GM19238 (cell line): Measurements from ENCODE around the gene PROCA1.

Source experiments
- DNase-seq: peaks from one replicate; pipeline ENCODE4 v3.0.0; 2011; ENCODE audit warnings: low spot score; ENCODE audit not compliant: insufficient read length

PROCA1 gene

GRCh38 chr17:28710861-28711722 lies 596 bp downstream of the PROCA1 start:
- peak; percentile 93 for DNase-seq

DNA sequence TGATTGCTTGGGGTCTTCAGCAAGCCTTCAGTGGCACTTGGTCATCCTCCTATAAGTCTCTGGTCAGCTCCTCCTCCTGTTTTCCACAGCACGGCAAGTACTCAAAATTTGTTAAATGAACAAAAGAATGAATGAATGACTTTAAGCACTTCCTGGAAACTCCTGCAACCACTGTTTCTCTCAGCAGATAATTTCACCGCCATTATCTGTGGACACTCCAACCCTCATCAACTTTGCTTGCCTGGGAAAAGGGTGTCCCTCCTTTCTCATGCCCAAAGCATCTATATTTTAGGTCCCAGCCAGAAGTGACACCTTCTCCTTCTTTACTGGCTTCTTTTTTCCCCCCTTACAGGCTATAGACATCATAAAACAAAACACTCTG lies 4.4 kb downstream of the PROCA1 start:
- DNase-seq, result no peak

DNA sequence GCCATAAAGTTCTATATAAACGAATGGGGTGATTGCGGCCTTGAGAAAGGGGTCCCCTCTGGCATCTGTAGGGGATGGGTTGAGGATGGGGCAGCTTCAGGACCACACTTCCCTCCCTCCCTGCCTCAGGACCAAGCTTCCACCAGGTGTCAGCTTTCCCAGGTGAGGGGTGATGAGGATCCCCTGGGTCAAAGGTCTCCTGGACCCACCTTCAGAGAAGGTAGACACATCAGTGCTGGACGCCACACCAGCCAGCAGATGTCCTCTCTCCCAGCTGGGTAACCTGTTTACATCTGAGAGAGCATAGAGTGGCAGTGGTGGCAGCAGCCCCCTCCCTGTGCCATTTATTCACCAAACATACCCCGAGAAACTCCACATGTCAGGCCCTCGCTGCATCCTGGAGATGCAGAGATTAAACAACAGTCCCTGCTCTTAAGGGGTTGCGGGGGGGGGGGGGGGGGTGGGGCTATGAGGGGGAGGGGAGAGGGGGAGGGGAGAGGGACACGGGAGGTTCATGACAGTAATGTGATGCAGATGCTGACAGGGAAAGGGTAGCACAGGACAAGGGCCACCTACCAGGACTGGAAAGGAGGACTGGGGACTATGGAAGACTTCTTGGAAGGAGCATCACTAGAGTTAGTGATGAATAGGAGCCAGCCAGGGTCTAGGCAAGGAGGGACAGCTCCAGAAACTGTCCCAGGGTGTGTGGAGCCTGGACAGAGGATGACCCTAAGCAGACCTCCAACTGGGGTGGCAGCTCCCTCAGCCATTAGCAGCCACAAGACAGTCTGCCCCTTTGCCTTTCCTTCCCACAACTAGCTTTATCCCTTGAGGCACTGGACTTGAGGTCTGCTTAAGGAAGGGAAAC lies 5.0 kb downstream of the PROCA1 start:
- no peak for DNase-seq

GRCh38 chr17:28705728-28706334 lies 5.9 kb downstream of the PROCA1 start:
- no peak for DNase-seq

GRCh38 chr17:28705074-28705659 lies 6.5 kb downstream of the PROCA1 start:
- DNase-seq, result no peak

DNA sequence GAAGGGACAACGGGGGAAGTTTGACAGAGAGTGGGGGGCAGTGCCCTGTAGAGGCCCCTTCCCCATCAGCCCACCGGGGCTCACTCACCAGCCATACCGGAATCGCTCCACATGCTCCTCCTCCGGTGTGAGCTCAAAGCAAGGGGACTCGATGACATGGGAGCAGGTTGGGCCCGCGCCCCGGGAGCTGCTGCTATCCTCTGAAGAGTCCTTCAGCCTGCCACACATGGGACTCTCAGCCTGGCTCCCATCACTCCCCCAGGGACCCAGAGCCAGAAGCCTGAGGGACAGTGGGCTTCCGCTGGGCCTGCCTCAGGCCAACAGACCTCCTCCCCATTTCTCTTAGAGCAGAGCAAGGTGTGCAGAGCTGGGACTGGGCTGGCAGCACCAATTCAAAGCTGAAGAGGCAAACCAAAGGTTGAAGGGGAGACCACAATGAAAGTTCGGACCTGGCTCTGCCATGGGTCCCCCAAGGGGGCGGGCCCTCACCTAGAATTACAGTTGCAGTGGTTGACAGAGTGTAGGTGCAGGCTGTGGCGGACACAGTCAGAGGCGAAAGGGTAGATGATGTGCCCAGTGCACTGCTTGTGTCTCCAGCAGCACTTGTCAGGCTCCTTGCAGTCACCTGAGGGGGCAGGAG lies 7.3 kb downstream of the PROCA1 start:
- DNase-seq, result no peak

GRCh38 chr17:28703552-28704218 lies 8.0 kb downstream of the PROCA1 start:
- no peak for DNase-seq

- DNase-seq, result no peak
These were observed 8.9 kb downstream of the PROCA1 start for GRCh38 chr17:28702752-28703150.

DNA sequence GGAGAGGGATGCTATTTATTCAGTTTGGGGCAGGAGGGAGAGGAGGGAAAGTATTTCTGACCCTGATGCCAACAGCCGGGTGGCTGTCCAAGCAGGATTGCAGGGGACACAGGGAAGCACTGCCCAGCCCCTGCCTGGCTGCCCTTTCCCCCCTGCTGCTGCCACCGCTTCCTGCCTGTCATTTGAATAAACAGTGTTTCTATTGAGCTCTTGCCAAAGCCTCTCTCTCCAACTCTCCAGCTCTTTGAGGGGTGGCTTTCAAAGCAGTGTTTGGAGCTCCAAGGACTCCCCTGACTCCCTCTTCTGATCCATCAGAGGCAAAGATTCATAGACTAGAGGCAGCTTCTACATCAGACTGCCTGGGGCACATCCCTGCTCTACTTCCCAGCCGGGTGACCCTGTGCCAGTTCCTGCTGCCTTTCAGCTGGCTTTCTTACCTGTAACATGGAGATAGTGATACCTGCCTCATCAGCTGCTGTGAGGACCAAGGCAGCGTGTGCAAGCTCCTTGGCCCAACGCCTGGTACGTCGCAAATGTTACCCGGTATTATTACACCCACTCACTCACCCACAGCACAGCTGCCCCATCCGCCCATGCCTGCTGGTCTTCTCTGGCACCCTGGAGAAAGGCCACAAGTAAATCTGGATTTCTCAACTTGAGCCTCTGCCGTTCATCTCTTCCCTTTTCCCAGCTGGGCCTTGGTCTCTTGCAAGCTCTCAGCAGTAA lies 9.5 kb downstream of the PROCA1 start:
- DNase-seq, result no peak

DNA sequence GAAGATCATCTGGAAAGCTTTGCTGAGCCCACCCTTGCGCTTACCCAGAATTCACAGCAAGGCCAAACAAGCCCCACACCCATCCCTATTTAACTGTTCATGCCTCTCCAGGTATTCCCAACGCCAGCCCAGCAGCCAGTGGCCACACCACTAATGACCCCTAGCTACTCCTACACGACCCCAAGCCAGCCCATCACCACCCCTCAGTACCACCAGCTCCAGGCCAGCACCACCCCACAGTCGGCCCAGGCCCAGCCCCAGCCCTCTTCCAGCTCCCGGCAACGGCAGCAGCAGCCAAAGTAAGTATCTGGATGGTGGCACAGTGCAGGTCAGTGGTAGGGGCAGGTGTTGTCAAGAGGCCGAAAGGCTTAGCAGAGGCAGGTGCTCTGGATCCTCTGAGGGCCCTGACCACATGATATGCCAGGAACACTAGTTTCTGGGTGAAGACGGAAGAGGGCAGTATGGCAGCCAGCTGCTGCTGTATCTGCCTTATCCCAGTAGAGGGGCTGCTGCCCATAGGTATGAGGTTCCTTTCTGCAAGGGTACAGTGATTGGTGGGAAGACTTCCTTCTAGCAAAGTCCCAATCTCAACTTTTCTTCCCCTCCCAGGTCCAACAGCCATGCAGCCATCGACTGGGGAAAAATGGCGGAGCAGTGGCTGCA lies 10.7 kb downstream of the PROCA1 start:
- no peak for DNase-seq

- DNase-seq, result no peak
These were observed 11.4 kb downstream of the PROCA1 start for GRCh38 chr17:28700278-28700677.

GRCh38 chr17:28698253-28698941 lies 13.3 kb downstream of the PROCA1 start:
- no peak for DNase-seq

- no peak for DNase-seq
These were observed 17.8 kb downstream of the PROCA1 start for GRCh38 chr17:28693869-28694268.

GRCh38 chr17:28689011-28689410 lies 22.7 kb downstream of the PROCA1 start:
- DNase-seq, result no peak

- no peak for DNase-seq
These were observed 23.2 kb downstream of the PROCA1 start for GRCh38 chr17:28688481-28688880.

- no peak for DNase-seq
These were observed 25.4 kb downstream of the PROCA1 start for GRCh38 chr17:28686296-28686695.

GRCh38 chr17:28685366-28685765 lies 26.3 kb downstream of the PROCA1 start:
- no peak for DNase-seq

- no peak for DNase-seq
These were observed 26.7 kb downstream of the PROCA1 start for GRCh38 chr17:28684963-28685362.

DNA sequence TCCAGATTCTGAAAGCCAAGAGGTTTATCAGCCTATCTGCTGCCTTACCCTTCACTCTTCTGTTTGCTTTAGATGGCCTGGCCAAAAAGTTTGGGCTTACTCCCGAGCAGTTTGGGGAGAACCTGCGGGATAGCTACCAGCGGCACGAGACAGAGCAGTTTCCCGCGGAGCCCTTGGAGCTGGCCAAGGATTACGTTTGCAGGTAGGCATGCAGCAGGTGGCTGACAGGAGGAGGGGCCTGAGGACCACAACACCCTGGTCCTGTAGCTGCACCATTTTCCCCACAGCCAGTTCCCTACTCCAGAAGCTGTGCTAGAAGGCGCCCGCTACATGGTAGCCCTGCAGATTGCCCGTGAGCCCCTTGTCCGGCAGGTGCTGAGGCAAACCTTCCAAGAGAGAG lies 29.0 kb downstream of the PROCA1 start:
- DNase-seq, result no peak
